Measurements from ENCODE around the gene MMP13.

MMP13 gene

DNA sequence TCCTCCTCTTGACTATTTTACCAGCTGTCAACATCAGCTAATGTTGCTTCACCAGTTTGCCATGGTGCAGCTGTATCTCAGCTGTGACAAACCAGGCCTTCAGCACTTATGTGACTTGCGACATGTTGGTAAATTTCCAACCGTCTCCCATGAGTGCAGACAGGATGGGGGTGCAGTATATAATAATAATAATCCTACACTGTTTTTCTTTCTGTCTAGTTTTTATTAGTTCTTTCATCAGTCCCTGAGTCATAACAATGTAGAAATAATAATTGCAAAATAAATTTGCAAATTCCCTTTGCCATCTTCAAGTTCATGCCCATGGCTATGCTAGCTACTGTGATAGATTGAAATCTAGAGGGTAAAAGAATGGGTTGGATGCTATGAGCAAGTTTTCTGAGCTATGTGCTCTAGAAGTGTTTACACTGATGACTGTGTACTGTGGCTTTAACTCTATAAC lies 4.9 kb downstream of the MMP13 start:
- Histone ChIP-seq H3K4me1 (ENCODE audit: low read depth, poor library complexity, severe bottlenecking) (no peaks in the 10 kb centered on the region), H3K27me3 (ENCODE audit: insufficient read depth, low read depth) (no peaks in the 10 kb centered on the region), H4K20me1 (ENCODE audit: insufficient read depth) (no peaks in the 10 kb centered on the region), H3K36me3 (ENCODE audit: insufficient read depth) (no peaks in the 10 kb centered on the region), H3K79me2 (ENCODE audit: insufficient read depth, low read depth) (no peaks in the 10 kb centered on the region), H3K27ac (no peak overlapping the region), H3K9ac (no peak overlapping the region), H3K4me3 (IDR thresholded peaks at IDR 0.05; ENCODE audit: insufficient read depth, low read depth, low read length) (no peak overlapping the region), H3K4me2 (no peak overlapping the region), H2AFZ (ENCODE audit: low read depth) (no peak overlapping the region)
- TF ChIP-seq, protein P1, sequence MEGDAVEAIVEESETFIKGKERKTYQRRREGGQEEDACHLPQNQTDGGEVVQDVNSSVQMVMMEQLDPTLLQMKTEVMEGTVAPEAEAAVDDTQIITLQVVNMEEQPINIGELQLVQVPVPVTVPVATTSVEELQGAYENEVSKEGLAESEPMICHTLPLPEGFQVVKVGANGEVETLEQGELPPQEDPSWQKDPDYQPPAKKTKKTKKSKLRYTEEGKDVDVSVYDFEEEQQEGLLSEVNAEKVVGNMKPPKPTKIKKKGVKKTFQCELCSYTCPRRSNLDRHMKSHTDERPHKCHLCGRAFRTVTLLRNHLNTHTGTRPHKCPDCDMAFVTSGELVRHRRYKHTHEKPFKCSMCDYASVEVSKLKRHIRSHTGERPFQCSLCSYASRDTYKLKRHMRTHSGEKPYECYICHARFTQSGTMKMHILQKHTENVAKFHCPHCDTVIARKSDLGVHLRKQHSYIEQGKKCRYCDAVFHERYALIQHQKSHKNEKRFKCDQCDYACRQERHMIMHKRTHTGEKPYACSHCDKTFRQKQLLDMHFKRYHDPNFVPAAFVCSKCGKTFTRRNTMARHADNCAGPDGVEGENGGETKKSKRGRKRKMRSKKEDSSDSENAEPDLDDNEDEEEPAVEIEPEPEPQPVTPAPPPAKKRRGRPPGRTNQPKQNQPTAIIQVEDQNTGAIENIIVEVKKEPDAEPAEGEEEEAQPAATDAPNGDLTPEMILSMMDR (conservative IDR thresholded peaks at IDR 0.05; ENCODE audit: low read depth, low read length): no peak

DNA sequence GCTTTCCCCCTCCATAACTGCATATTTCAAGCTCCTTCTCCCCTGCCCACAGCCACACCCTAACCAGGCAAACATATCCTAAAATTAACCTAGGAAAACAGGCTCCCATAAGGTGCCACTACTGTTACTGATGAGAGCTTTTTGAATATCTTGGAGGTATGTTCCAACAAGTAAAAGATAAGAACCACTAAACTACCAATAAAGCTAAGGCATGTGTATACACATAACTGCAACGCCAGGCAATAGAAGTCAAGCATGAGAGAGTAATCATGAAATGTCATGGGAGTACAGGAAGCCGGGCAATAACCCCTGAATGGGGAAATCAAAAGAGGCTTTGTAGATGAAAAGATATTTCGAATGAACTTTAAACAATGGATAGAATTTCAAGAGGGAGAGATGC lies 9.3 kb downstream of the MMP13 start:
- H3K4me3 ChIP-seq (IDR thresholded peaks at IDR 0.05; ENCODE audit: insufficient read depth, low read depth, low read length): no peak overlapping the region
- no peak overlapping the region for H3K4me2 ChIP-seq
- no peaks in the 10 kb centered on the region for H4K20me1 ChIP-seq (ENCODE audit: insufficient read depth)
- TF ChIP-seq, protein P1 (conservative IDR thresholded peaks at IDR 0.05; ENCODE audit: low read depth, low read length): no peak
- no peak overlapping the region for H2AFZ ChIP-seq (ENCODE audit: low read depth)
- H3K36me3 ChIP-seq (ENCODE audit: insufficient read depth): no peaks in the 10 kb centered on the region
- H3K27me3 ChIP-seq (ENCODE audit: insufficient read depth, low read depth): no peaks in the 10 kb centered on the region
- H3K79me2 ChIP-seq (ENCODE audit: insufficient read depth, low read depth): no peaks in the 10 kb centered on the region
- H3K27ac ChIP-seq: no peak overlapping the region
- H3K4me1 ChIP-seq (ENCODE audit: low read depth, poor library complexity, severe bottlenecking): no peaks in the 10 kb centered on the region
- no peak overlapping the region for H3K9ac ChIP-seq

DNA sequence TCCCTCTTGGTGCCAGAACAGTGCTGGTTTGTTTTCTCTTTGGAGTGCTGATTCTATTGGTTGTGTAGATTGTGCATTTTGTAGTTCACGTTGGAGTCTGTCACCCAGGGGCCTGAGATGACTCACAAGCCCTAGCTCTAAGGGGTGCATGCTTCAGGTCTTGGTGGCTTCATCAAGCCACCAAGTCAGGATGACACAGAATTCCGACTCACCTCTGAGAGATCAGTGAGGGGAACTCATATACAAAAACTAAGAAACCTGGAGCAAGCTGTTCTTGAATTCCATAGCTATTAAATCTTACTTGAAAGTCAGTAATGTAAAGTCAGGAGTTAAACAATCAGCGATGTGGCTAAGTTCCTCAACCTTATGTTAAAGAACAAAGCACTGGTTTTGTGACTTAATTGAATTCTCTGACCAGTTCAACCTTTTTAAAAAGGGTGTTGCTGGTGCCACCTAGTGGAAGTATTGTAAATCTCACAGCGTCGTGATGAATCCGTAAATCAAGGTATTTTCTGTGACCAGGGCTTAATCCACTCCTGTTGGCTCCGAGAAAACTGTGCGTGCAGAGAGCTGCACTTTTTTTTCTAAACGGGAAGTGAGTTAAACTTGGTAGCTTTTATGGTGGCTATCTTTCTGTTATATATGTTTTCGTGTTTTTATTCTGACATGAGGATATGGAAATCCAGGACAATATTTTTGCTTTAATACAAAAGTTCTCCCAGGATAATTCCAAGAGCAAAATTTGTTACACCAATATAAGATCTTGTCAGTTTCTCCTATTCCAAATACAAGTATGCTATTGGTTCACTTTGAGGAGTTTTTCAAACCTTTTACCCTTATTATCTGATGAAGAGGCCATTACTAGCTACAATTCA lies 14.6 kb downstream of the MMP13 start:
- H3K36me3 ChIP-seq (ENCODE audit: insufficient read depth): no peaks in the 10 kb centered on the region
- no peak overlapping the region for H3K4me3 ChIP-seq (IDR thresholded peaks at IDR 0.05; ENCODE audit: insufficient read depth, low read depth, low read length)
- no peaks in the 10 kb centered on the region for H3K4me1 ChIP-seq (ENCODE audit: low read depth, poor library complexity, severe bottlenecking)
- H3K27me3 ChIP-seq (ENCODE audit: insufficient read depth, low read depth): no peaks in the 10 kb centered on the region
- 0 out of 2 replicates have a peak overlapping the region, but pooled peaks have one; percentile 19 for H2AFZ ChIP-seq (ENCODE audit: low read depth)
- TF ChIP-seq, protein P1 (conservative IDR thresholded peaks at IDR 0.05; ENCODE audit: low read depth, low read length): peak; percentile 79
- H4K20me1 ChIP-seq (ENCODE audit: insufficient read depth): no peaks in the 10 kb centered on the region
- no peaks in the 10 kb centered on the region for H3K79me2 ChIP-seq (ENCODE audit: insufficient read depth, low read depth)
- no peak overlapping the region for H3K27ac ChIP-seq
- no peak overlapping the region for H3K9ac ChIP-seq
- H3K4me2 ChIP-seq: peak overlapping the region; percentile 26; the same call in 1 of the 2 replicates

DNA sequence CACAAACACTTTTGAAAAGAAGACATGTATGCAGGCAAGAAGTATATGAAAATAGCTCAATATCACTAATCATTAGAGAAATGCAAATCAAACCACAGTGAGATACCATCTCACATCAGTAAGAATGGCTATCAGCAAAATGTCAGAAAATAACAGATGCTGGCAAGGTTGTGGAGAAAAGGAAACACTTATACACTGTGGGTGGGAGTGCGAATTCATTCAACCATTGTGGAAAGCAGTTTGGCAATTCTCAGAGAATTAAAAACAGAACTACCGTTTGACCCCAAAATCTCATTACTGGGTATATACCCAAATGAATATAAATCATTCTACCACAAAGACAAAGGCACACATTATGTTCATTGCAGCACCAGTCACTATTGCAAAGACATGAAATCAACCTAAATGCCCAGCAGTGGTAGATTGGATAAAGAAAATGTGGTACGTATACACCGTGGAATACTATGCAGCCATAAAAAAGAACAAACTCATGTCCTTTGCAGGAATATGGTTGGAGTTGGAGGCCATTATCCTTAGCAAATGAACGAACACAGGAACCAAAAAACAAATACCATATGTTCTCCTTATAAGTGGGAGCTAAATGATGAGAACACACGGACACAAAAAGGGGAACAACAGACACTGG lies 18.5 kb downstream of the MMP13 start:
- Histone ChIP-seq H2AFZ (ENCODE audit: low read depth) (no peak overlapping the region), H3K79me2 (ENCODE audit: insufficient read depth, low read depth) (no peaks in the 10 kb centered on the region), H3K9ac (no peak overlapping the region), H3K4me2 (no peak overlapping the region), H4K20me1 (ENCODE audit: insufficient read depth) (no peaks in the 10 kb centered on the region), H3K4me3 (IDR thresholded peaks at IDR 0.05; ENCODE audit: insufficient read depth, low read depth, low read length) (no peak overlapping the region), H3K36me3 (ENCODE audit: insufficient read depth) (no peaks in the 10 kb centered on the region), H3K27ac (no peak overlapping the region), H3K27me3 (ENCODE audit: insufficient read depth, low read depth) (no peaks in the 10 kb centered on the region), H3K4me1 (ENCODE audit: low read depth, poor library complexity, severe bottlenecking) (no peaks in the 10 kb centered on the region)
- TF ChIP-seq, protein P1 (conservative IDR thresholded peaks at IDR 0.05; ENCODE audit: low read depth, low read length): no peak

Data from KMS-11 (cell line).